Pons (tissue), 1 donor: ENCODE measurements around the gene CACUL1.
A peak's percentile ranks its signal among the peaks of the same experiment; 100 is the strongest.
"Not testable (repeated sequence)": the region's sequence is repeated elsewhere in the genome, so short reads cannot be mapped to it uniquely, and the experiment has no call there.

Experiments
- DNase-seq: peaks from one replicate; pipeline ENCODE4 v3.0.0-alpha.2; 2016; ENCODE audit warnings: low spot score

The CACUL1 gene

GRCh38 chr10:118687472-118687871 lies 67.3 kb downstream of the CACUL1 start:
- DNase-seq: no peak

GRCh38 chr10:118682533-118682932 lies 72.2 kb downstream of the CACUL1 start:
- DNase-seq: no peak

- no peak for DNase-seq
Observed at GRCh38 chr10:118680197-118680596, 74.6 kb downstream of the CACUL1 start.

GRCh38 chr10:118674226-118674919 lies 80.4 kb downstream of the CACUL1 start:
- DNase-seq: no peak

- DNase-seq: peak; percentile 96
Observed at GRCh38 chr10:118672766-118673715, 81.7 kb downstream of the CACUL1 start.

- DNase-seq: no peak
Observed at GRCh38 chr10:118672153-118672552, 82.6 kb downstream of the CACUL1 start.

- DNase-seq: not testable (repeated sequence)
Observed at GRCh38 chr10:118671221-118671620, 83.5 kb downstream of the CACUL1 start.

GRCh38 chr10:118670472-118671124 lies 84.2 kb downstream of the CACUL1 start:
- no peak for DNase-seq

- peak; percentile 11 for DNase-seq
Observed at GRCh38 chr10:118669835-118670234, 84.9 kb downstream of the CACUL1 start.

- peak; percentile 86 for DNase-seq
Observed at GRCh38 chr10:118669020-118669791, 85.6 kb downstream of the CACUL1 start.

GRCh38 chr10:118668228-118668952 lies 86.4 kb downstream of the CACUL1 start:
- DNase-seq: peak; percentile 47

- DNase-seq: no peak
Observed at GRCh38 chr10:118667732-118668131, 87.0 kb downstream of the CACUL1 start.

- DNase-seq: no peak
Observed at GRCh38 chr10:118666350-118666749, 88.4 kb downstream of the CACUL1 start.

GRCh38 chr10:118664321-118664720 lies 90.4 kb downstream of the CACUL1 start:
- no peak for DNase-seq

GRCh38 chr10:118663176-118663575 lies 91.6 kb downstream of the CACUL1 start:
- DNase-seq: no peak

GRCh38 chr10:118662228-118663035 lies 92.3 kb downstream of the CACUL1 start:
- no peak for DNase-seq

GRCh38 chr10:118658762-118659161 lies 96.0 kb downstream of the CACUL1 start:
- DNase-seq: no peak

- not testable (repeated sequence) for DNase-seq
Observed at GRCh38 chr10:118658168-118658567, 96.6 kb downstream of the CACUL1 start.

GRCh38 chr10:118645294-118645693 lies 109.5 kb downstream of the CACUL1 start:
- DNase-seq: peak; percentile 8

- no peak for DNase-seq
Observed at GRCh38 chr10:118642228-118642627, 112.5 kb downstream of the CACUL1 start.
